GDM1 (cell line): Measurements from ENCODE around the gene TGM1.
A peak's percentile ranks its signal among the peaks of the same experiment; 100 is the strongest.

Experiments used
- DNase-seq: peaks from one replicate; lab custom pipeline; 2025; lab: John Stamatoyannopoulos, UW

TGM1 gene

GRCh38 chr14:24271134-24271833, 8.3 kb upstream of the TGM1 start, which contains the start of gene RABGGTA:
Gene RABGGTA, minus strand, starts transcription at chr14:24271597. Its CDS starts 482 bp downstream, at chr14:24271115.
- DNase-seq = peak; percentile 81

GRCh38 chr14:24270537-24271133, 7.7 kb upstream of the TGM1 start:
- no peak for DNase-seq

- DNase-seq = no peak
These were observed 7.0 kb upstream of the TGM1 start for GRCh38 chr14:24269910-24270536.

- no peak for DNase-seq
These were observed 6.4 kb upstream of the TGM1 start for GRCh38 chr14:24269368-24269767.

- no peak for DNase-seq
These were observed 5.2 kb upstream of the TGM1 start for GRCh38 chr14:24268225-24268624.

- no peak for DNase-seq
These were observed 4.5 kb upstream of the TGM1 start for GRCh38 chr14:24267516-24267915.

- no peak for DNase-seq
These were observed 3.6 kb upstream of the TGM1 start for GRCh38 chr14:24266344-24267244.

GRCh38 chr14:24264298-24264697, 1.3 kb upstream of the TGM1 start:
- no peak for DNase-seq

GRCh38 chr14:24263848-24264247, 871 bp upstream of the TGM1 start:
- no peak for DNase-seq

- DNase-seq = no peak
These were observed 1.0 kb downstream of the TGM1 start for GRCh38 chr14:24261969-24262327.

GRCh38 chr14:24261256-24261968, 1.6 kb downstream of the TGM1 start:
- no peak for DNase-seq

GRCh38 chr14:24260780-24261157, 2.2 kb downstream of the TGM1 start:
- DNase-seq = no peak

- no peak for DNase-seq
These were observed 2.8 kb downstream of the TGM1 start for GRCh38 chr14:24260026-24260779.

GRCh38 chr14:24259282-24260025, 3.5 kb downstream of the TGM1 start:
- DNase-seq = no peak

GRCh38 chr14:24258548-24259265, 4.3 kb downstream of the TGM1 start:
- DNase-seq = no peak

- DNase-seq = no peak
These were observed 4.9 kb downstream of the TGM1 start for GRCh38 chr14:24258119-24258518.

GRCh38 chr14:24256960-24257359, 6.0 kb downstream of the TGM1 start:
- DNase-seq = no peak

- no peak for DNase-seq
These were observed 6.9 kb downstream of the TGM1 start for GRCh38 chr14:24255931-24256711.

- DNase-seq = no peak
These were observed 7.5 kb downstream of the TGM1 start for GRCh38 chr14:24255438-24255837.
